Left hindlimb (tissue), 1 donor: ENCODE data around the gene EXOSC9.
A peak's percentile ranks its signal among the peaks of the same experiment; 100 is the strongest.

Experiments
- DNase-seq: peaks from one replicate; pipeline ENCODE4 v3.0.0-alpha.2; 2018

The EXOSC9 gene

DNA sequence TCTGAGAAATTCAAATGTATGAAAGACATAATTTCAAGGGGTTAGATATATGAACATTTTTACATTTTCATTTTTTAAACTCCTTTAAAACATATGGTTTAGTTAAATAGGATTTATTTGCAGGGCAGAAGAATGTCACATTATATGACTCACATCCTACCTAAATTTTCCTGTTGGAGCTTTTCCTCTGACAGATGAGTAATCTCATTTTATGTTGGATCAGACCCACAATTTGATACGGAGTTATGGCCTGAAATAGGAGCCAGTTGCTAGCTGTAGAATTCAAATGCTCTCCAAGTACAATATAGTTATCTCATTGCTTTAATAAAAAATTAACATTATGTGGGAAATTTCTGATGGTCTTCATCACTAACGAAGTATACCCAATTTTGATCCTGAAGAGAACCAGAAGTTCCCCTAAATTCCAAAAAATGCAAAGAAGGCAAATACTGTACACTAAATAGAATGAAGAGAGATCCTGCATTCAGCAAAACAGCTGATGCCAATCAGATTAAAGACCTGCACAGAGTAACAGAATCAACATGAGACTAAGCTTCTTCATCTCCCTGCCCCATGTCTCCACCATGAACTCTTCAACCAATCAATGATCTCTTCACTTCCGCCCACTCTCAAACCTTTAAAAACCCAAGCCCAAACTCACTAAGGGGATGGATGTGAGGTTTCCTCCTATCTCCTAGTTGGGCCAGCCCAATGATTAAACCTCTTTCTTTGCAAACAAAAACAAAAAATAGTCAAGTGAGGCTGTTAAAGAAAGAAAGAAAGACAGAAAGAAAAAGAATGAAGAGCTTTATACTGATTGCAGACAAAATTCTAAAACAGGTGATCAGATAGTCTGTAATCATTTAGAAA is 10.9 kb upstream of the EXOSC9 start:
- no peak for DNase-seq

DNA sequence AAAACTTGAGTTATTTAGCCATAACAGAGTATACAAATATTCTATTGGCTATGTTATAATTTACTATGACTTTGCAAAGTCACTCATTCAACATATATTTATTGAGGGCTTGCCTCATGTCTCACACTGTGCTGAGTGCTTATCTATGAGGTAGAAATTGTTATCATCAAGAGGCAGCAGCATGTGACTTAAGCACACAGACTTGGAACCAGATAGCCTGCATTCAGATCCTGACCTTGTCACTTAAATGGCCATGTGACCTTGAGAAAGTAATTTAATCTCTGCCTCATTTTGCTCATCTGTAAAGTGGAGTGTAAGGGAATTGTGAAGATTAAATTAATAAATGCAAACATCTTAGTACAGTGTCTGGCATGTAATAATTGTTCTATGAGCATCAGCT is 10.1 kb upstream of the EXOSC9 start:
- DNase-seq, result no peak

DNA sequence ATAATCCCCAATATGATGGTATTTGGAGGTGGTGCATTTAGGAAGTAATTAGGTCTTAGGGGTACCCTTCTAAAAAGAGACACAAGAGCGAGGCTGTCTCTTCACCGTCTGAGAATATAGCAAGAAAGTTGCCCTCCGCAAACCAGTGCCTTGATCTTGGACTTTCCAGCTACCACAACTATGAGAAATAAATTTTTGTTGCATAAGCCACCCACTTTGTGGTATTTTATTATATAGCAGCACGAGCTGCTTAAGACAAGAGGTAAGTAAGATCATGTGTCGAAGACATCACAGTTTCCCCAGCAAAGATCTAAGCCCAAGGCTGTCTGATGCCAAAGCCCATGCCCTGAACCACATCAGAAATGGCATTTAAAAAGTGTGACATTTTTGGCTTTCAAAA is 9.6 kb upstream of the EXOSC9 start:
- no peak for DNase-seq

DNA sequence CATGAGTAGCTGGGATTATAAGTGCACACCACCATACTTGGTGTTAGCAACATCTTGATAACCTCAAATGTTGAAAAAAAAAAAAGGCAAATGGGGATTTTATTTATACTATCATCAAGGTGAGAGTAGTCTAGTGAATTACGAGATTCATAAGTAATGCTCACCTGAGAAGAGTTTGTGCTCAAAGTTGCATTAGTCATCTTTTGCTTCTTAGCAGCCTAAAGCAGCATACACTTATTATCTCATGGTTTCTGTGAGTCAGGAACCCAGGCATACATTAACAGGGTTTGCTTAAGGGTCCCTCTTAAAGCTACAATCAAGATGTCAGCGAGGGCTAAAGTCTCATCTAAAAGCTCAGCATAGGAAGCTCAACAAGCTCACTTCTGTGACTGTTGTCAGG is 8.2 kb upstream of the EXOSC9 start:
- no peak for DNase-seq

DNA sequence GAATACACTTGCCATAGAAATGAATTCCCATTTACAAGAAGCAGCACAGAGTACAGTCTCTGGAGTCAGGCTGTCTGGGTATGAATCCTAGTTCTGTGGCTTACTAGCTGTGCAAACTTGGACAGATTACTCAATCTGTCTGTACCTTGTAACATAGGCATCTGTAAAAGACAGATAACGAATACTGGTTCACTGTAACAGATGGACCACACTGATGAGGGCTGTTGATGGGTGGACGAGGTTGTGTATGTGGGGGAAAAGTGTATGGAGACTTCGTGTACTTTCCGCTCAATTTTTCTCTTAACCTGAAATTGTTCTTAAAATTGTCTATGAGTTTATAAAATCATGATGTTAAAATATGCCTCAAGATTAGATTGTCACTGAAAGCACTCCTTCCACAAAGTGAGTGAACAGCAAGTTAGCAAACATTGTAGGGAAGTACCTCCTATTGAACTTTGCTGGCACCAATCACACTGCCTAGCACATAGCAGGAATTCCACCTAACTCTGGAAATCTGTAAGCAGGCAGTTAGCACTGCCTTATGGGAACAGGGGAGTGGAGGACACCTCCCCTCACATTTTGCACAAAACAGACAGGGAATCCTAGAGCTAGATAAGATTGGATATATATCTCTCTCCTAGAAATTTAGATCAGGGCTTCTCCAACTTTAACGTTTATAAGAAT is 6.5 kb upstream of the EXOSC9 start:
- no peak for DNase-seq

DNA sequence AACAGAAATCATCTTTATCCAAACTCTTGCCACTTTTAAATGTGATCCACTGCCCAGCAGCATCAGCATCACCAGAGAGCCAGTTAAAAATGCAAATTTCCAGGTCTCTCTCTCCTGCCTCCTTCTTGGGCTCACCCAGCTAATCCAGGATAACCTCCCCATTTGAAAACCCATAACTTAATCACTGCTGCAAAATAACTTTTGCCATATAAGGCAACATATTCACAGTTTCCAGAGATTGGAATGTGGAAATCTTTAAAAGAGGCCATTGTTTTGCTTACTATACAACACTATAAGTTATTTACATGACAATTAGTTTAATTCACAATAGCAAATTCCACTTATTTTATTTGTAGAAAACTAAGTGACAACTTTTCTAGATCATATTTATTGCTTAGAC is 4.8 kb upstream of the EXOSC9 start:
- DNase-seq, result no peak

DNA sequence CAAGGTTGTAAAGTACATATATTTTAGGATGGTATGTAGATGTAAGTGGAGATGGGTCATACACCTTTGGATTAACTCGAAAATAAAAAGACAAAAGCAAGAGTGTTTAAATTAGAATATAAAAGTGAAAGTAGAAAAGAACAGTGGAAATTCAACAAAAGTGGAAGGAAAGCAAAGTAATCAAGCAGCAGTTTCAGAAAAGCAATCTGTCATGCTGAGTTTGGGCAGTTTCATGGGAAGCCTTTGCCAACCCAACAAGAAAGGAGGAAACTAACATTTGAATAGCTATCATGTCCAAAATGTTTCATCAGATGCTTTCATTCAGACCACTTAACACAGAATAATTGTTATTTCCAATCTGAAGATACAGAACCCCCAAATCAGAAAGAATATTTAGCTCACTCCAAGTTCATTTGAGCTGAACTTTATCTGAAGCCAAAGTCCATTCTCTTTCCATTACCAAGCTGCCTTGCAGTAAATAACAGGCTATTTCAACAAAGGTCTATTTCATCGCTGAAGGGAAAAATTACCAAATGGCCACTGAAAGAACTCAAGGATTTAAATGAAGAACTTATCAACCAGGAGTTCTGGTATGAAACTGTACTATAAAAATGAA is 1.8 kb upstream of the EXOSC9 start:
- no peak for DNase-seq

DNA sequence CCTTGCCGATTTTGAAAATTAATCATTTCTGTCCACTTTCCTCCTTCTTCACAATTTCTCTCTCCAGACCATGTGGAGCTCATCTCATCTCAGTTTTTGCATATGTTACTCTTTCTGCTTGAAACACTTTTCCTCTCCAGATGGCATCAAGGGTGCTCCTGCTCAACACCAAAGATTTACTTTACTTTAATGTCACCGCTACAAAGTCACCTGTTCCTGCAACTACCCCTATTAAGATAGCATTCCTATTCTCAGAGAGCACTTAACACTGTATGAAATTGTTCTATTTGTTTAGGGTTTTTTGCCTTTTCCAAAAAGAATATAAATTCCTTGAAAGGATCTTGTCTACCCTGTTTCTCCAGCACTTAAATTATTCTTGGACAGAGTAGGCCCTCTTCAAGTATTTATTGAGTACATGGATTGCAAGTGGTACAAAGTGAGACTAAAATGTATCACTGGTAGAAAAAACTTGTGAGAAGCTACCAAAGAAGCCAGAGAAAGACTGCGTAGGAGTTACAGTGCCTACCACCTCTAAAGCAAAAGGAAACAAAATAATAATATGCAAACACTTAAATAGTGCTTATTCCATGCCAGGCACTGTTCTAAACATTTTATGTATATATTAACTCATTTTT is 1.1 kb upstream of the EXOSC9 start:
- DNase-seq, result no peak

DNA sequence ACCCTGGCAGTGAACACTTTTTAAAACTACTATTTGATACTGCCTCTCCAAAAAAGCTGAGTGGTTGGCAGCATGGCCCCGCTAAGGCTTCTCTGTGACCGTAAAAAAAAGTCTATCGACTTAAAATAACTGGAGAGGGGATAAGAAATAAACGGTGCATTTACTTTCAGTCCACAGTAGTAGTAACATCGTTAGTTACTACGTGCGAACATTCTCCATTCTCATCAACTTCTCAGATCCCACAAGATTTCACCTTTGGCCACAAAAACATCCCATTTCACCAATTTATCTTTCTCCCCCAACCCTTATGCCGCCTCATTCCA is 524 bp upstream of the EXOSC9 start:
- DNase-seq, result no peak

DNA sequence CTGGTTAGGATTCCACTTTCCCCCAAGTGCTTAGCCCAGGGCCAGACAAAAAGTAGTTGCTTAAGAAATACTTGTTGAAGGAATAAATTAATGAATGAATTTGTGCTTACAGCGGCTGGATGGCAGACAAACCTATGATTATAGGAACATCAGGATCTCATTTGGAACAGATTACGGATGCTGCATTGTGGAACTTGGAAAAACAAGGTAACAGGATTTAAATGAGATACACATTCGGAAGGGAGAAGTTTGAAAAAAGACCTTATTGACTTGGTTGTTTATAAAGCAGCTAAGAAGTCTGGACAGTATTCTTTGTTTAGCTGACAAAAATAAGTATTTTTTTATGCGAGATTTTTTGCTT is 572 bp downstream of the EXOSC9 start:
- no peak for DNase-seq

DNA sequence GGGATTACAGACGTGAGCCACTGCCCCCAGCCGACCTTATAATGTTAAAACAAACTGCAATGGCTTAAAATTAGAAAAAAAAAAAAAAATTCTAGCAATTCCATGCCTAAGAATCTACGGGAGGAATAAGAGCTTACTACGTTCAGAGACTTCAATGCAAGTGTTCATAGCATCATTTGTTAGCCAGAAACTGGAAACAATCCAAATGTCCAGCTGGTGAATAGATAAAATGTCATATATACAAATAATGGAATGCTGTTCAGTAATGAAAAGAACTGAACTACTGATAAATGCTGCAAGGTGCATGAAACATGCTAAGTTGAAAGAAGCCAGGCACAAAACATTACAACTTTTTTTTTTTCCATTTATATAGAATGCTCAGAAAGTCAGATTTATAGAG is 5.3 kb downstream of the EXOSC9 start:
- no peak for DNase-seq

DNA sequence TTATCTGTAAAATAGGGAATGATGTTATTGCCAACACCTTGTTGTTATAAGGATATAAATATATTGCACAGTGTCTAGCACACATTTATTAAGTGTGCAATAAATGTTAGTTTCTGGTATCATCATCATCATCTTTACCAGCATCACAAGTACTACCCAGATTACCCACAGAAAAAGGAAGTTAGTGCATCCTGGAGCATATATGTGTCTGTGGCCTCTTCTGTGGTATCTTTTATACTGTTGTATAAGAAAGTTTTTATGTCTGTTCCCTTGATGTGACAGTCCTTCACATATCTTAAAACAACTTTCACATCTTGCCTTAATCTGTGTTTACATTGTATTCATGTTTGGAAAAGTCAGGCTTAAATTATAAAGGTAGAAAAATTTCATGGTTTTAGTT is 10.0 kb downstream of the EXOSC9 start:
- no peak for DNase-seq

DNA sequence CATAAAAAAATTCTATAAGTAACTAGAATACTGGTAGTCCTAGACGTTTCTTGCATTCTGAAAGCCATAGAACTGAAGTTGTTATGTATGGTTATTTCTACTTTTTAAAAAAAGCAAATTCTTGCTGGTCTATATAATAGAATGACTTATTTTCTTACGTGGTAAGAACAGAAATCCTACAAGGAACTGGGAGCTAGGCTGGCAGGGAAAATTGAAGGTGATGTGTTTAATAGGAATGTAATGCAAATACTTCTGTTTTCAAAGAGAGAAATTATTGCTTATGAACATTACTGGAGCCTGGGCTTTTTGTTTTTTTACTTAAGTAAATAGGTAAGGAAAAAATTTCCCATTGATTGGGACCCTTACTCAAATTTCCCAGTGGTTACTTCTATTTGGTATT is 13.6 kb downstream of the EXOSC9 start:
- no peak for DNase-seq

DNA sequence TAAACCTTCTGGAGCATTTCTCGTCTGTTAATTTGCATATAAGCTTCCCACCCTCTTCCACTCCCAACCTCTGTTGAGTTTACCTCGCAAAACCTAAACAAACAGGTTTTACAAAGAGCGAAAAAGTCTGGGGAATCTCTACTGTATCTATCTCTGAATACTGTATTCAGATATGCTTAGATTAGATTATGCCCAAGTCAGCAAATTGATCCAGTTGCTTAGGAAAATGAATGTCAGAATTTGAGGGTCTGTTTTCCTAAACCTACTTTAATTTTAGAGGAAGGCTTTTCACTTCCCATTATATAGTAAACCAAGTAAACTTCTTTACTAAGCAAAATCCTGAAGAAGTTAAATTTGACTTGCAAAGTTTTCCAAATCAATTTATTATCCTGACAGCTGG is 15.9 kb downstream of the EXOSC9 start:
- no peak for DNase-seq

DNA sequence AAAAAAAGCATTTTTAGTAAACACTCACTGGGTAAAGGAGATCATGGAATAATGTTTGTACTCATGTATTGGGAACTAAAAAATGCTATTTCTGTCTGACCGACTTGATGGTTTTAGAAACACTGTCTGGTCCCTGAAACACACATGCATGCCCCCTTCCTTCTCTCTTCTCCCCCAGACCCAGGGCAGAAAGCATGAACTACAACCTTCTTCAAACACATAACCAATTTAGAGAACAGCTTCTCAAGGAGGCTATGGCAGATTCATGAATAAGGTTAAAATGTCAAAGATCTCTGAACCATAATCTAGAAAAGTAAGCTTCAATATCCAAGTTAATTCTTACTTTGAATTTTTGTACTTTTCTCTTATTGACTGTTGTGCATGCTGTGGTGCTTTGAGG is 16.6 kb downstream of the EXOSC9 start:
- DNase-seq, result no peak

DNA sequence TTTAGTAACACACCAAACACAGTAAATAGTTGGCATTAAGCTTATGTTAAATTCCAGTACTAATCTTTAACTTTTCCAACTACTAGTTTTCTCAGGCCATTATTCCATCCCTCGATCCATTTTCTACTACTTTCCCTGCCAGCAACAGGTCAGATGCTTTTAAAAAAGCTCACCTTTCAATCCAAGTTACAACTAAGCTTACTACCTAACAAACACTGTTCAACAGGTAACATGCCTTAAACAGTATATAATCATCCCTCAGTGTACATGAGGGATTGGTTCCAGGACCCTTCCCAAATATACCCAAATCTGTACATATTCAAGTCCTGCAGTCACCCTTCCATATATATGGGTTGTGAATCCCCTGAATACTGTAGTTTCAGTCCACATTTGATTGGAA is 17.1 kb downstream of the EXOSC9 start:
- no peak for DNase-seq

DNA sequence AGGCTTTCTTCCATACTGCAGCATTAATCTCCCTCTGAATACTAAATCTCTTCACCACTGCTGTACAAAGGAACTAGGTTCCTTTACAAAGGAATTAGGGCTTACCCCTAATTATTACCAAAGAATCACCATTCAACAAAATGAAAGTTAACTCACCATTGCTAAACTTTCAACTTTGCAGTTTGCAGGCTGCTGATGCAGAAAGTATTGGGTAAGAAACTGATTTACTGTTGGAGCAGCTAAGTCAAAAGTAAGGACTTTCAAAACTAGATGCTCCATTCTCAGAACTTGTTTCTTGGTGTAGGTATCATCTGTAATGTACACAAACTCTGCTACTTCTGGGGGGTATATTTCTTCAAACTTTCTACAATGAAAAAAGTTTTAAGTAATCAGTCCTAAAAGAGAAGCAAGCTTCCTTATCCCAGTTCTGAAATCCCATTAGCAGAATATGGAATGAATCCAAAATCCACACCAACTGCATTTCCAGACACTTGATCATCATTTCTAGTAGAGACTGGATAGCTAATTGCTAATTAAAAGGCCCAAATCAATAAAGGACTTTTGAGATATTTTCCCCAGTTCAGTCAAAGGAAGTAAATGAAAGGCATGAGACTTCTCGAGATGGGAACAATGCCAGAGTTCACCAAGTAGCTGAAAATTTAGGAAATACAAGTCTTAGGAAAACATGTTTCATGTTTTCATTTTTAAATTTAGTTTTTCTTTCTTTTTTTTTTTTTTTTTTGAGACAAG is 18.3 kb downstream of the EXOSC9 start:
- DNase-seq, result no peak

DNA sequence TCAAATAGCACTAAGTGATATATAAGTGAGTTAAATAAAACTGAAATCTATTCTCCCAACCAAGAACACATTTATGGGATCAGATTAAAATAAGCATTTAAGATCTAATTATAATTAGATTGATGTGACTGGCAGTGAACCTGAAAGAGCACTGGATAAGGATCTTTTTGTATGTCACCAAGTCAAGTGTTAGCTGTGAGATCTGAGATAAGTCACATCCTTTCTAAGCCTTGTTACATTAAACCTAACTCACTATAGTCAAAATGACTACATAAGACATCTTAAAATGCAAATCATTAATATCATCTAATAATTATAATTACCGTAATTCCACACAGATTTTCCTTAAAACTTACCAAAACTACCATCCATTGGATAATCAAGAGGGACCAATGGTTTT is 20.9 kb downstream of the EXOSC9 start:
- DNase-seq, result no peak

DNA sequence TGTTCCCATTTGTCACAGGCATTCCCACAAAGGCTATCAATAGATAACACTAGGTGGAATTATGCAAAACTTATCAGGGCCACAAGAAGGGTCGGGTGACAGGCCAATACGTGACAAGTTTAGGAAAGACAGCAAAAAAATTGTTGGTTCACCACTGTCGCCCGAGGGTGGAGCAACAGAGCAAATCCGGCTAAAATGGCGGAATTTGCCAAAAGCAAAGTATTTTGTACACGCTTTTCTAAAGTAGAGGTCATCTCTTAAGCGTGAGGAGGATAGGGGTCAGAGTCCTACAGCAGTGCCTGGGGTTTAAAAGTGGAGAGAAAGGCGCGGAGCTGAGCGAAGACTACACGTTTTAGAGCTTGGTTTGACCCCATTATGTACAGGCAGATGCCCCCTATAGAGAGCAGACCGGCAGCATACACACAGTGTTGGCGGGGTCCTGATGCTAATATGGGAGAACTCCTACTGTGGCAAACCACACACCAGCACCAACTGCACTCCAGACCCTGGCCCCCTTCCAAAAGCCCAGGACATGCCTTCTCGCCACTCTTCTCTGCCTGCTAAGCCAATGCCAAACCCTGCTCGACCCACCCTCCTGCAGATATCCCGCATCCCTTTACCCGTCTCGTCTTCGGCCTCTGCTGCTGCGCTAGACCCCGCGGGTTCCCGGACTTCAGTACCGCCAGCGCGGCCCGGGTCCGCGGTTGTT is 21.8 kb downstream of the EXOSC9 start:
- peak; percentile 45 for DNase-seq

DNA sequence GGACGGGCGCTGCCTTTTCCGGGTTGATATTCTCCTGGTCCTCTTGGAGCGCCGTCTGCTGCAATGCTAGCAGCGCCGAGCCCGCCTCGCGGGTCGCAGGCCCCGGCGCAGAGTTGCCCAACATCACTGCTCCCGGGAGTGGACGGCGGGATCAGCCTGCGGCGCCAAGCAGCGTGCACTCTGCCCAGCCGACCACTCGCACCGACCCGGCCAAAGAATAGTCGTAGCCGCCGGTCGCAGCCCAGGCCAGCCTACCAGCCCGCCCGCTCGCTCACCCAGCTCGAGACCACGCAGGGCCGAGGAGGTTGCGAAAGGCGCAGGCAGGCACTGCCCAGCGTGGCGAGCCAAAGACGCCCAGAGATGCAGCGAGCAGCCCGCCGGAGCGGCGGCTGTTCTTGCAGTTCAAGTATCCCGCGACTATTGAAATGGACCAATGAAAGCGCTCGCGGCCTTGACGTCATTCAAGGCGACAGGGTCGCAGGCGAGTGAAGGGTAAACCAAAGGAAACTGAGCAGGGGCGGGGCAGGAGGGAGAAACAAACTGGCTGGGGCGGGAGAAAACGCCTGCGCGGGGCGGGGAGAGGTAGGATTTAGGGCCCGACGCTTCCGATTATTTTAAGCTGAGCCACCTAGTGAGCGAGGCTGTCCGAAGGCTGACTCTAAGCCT is 22.5 kb downstream of the EXOSC9 start, which contains the start of gene CCNA2:
Gene CCNA2 (minus strand): TSS at position 379 of the 666 bp plus-strand sequence. CDS start 255 bp downstream, at position 124.
- DNase-seq, result peak; percentile 96

DNA sequence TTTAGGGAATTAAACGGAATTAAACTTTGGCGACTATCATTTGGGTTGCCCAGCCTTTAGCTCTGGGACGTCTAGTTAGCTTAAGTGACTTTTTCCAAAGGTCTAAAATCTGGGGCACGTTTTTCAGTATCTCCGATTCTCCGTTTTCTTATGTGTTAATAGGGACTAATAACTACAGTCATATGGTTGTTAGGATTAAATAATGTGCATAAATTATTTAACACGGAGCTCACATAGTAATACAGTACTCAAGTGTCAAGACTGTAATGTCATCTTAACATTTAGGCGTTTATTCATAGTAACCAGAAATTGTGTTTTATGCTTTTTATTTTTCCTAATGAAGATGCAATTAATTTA is 23.0 kb downstream of the EXOSC9 start:
- no peak for DNase-seq

DNA sequence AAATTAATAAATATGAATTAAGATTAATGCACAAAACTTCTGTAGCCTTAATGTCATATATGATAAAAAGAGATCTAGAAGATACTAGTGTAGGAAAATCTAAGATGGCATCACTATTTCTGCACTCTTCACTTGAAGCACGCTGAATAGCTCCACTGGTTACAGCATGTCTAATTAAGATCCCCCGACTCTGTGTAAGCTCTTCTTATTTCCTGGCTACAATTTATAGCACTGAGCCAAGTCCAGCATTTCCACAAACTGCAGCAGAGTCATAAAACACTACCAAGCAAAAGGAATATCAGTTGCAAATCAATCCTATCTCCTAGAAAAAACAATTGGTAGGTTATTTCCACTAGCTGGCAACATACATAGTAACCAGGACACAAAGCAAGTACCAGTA is 23.8 kb downstream of the EXOSC9 start:
- DNase-seq, result no peak
